K562 (cell line): ENCODE measurements around the gene KCTD6. TPM values are rescaled to one million over a fixed set of nuclear protein-coding genes. Genes with fewer than 3 reads are reported as not detected.

Experiments used
- ATAC-seq: fragments of 200-7000 bp; cut with Tn5 transposase; 3 replicates; pipeline ENCODE4 v1.9.1; 2020; ENCODE audit warnings: moderate library complexity
- BruUV-seq: library from RNA; stranded (reverse); fragments of 400-500 nt; replicated peaks from 2 replicates; lab custom pipeline; 2021; lab: Mats Ljungman, UMichigan
- CTCF ChIA-PET: fragments of 300-600 bp; formaldehyde crosslinking; extraction: SDS; loops from one replicate; lab custom pipeline; 2021; ENCODE audit warnings: low intra/inter-chr PET ratio; lab: Yijun Ruan, JAX
- POLR2A ChIA-PET: fragments of 300-600, 350-650 bp; sonication (Branson Sonifier 250); formaldehyde crosslinking; extraction: SDS; loops from one replicate; lab custom pipeline; 2021; ENCODE audit warnings: antibody characterized with exemption, inconsistent platforms; lab: Yijun Ruan, JAX
- DNase-seq, 4 experiments: peaks; one replicate each; pipeline versions ENCODE4 v3.0.0 to v3.0.0-alpha.2; 2011 to 2018; ENCODE audit warnings: low spot score in 3 of 4, mixed read lengths in 3 of 4; ENCODE audit errors: extremely low read depth in 1 of 4
- FAIRE-seq: peaks from 2 replicates; lab custom pipeline; 2011; peaks lifted over from hg19 to GRCh38; lab: Jason Lieb, UNC
- H2AFZ ChIP-seq: 2 replicates; pipeline ENCODE4 v1.6.0; 2011; ENCODE audit warnings: low read depth, low read length, control low read depth, inconsistent platforms
- H3K27ac ChIP-seq: fragments of 200-600 bp; 3 replicates; pipeline ENCODE4 v1.8.0; 2011; ENCODE audit warnings: low read depth, mild to moderate bottlenecking, control low read depth, inconsistent platforms, low read length, moderate library complexity, mixed read lengths; ENCODE audit errors: extremely low read depth
- H3K27me3 ChIP-seq, 2 experiments: fragments of 300-600 bp in 1 of 2; 2 replicates in 1 of 2; 3 replicates in 1 of 2; pipeline versions ENCODE4 v1.6.0 to v1.8.0; 2011; ENCODE audit warnings: inconsistent platforms in 2 of 2, low read length in 2 of 2, mild to moderate bottlenecking in 1 of 2, mixed read lengths in 1 of 2, moderate library complexity in 1 of 2; ENCODE audit not compliant: control insufficient read depth in 2 of 2, insufficient read depth in 2 of 2
- H3K36me3 ChIP-seq: fragments of 300-600 bp; 3 replicates; pipeline ENCODE4 v1.8.0; 2011; ENCODE audit warnings: mild to moderate bottlenecking, low read length, inconsistent platforms; ENCODE audit not compliant: control insufficient read depth, insufficient read depth
- H3K4me1 ChIP-seq, 2 experiments: fragments of 200-600 bp in 1 of 2; replicated peaks in 1 of 2; 2 replicates in 1 of 2; 3 replicates in 1 of 2; pipeline versions ENCODE4 v1.5.1 to v1.8.0; 2011; ENCODE audit warnings: inconsistent platforms in 2 of 2, low read length in 2 of 2, mild to moderate bottlenecking in 1 of 2, mixed read lengths in 1 of 2, moderate library complexity in 1 of 2; ENCODE audit not compliant: control insufficient read depth in 2 of 2, insufficient read depth in 2 of 2
- H3K4me2 ChIP-seq: 2 replicates; pipeline ENCODE4 v1.6.1; 2011; ENCODE audit warnings: low read length, control low read depth, inconsistent platforms, mixed read lengths; ENCODE audit not compliant: insufficient read depth
- H3K4me3 ChIP-seq: fragments of 200-600 bp; sonication (generic), shearing (Covaris generic); 2 replicates; pipeline ENCODE4 v1.5.1; 2016; ENCODE audit warnings: control low read depth, inconsistent platforms
- H3K79me2 ChIP-seq: fragments of 200-600 bp; 3 replicates; pipeline ENCODE4 v1.8.0; 2011; ENCODE audit warnings: low read length, inconsistent platforms; ENCODE audit not compliant: control insufficient read depth, insufficient read depth
- H3K9ac ChIP-seq, 2 experiments: 2 replicates each; pipeline versions ENCODE4 v1.6.0 to v1.6.1; 2011; ENCODE audit warnings: low read depth in 2 of 2, low read length in 2 of 2, control low read depth in 1 of 2, inconsistent platforms in 1 of 2, mild to moderate bottlenecking in 1 of 2, mixed read lengths in 1 of 2; ENCODE audit not compliant: insufficient read depth in 1 of 2
- H3K9me1 ChIP-seq: one replicate; pipeline ENCODE4 v1.6.0; 2011; ENCODE audit warnings: inconsistent platforms, mild to moderate bottlenecking, low read length, moderate library complexity; ENCODE audit not compliant: control insufficient read depth, insufficient read depth
- H3K9me3 ChIP-seq: replicated peaks from 2 replicates; pipeline ENCODE4 v1.5.1; 2011; ENCODE audit warnings: low read depth, low read length, inconsistent platforms; ENCODE audit not compliant: control insufficient read depth, insufficient read depth
- H4K20me1 ChIP-seq: replicated peaks from 2 replicates; pipeline ENCODE4 v1.6.1; 2011; ENCODE audit warnings: low read length, inconsistent platforms, mixed read lengths; ENCODE audit not compliant: control insufficient read depth, insufficient read depth
- BCL6 ChIP-seq: fragments of 250-450 bp; sonication (Bioruptor Pico); IDR thresholded peaks from 2 replicates; pipeline ENCODE4 v1.4.0; 2020
- BRD4 ChIP-seq: fragments of 200-600 bp; sonication (generic); IDR thresholded peaks from 2 replicates; pipeline ENCODE4 v1.6.1; 2017; ENCODE audit warnings: inconsistent platforms
- CBFB ChIP-seq: sonication (generic); formaldehyde crosslinking; IDR thresholded peaks from 2 replicates; pipeline ENCODE4 v1.4.0; 2020; ENCODE audit warnings: mild to moderate bottlenecking, missing genetic modification reagents
- HMG20B ChIP-seq: fragments of 250-450 bp; sonication (Bioruptor Pico); IDR thresholded peaks from 2 replicates; pipeline ENCODE4 v1.5.0; 2021; ENCODE audit warnings: mild to moderate bottlenecking
- HMGXB4 ChIP-seq: sonication (generic); formaldehyde crosslinking; IDR thresholded peaks from 2 replicates; pipeline ENCODE4 v1.8.1; 2023; ENCODE audit warnings: mild to moderate bottlenecking, missing genetic modification reagents
- KDM5B ChIP-seq: fragments of 200-600 bp; sonication (generic); IDR thresholded peaks from 2 replicates; pipeline ENCODE4 v1.6.1; 2012; ENCODE audit warnings: low read depth, mild to moderate bottlenecking, moderate library complexity, low read length, control low read depth, inconsistent platforms; ENCODE audit not compliant: insufficient replicate concordance
- KHSRP ChIP-seq: fragments of 450-650 bp; IDR thresholded peaks from 2 replicates; pipeline ENCODE4 v1.6.1; 2017
- LARP7 ChIP-seq: fragments of 450-650 bp; IDR thresholded peaks from 2 replicates; pipeline ENCODE4 v1.6.1; 2016
- LCOR ChIP-seq: sonication (generic); formaldehyde crosslinking; IDR thresholded peaks from 2 replicates; pipeline ENCODE4 v1.8.0; 2022; ENCODE audit warnings: mild to moderate bottlenecking, missing genetic modification reagents
- NR2C2 ChIP-seq, 2 experiments: fragments of 200-800 bp in 1 of 2; sonication (Bioruptor generic) in 1 of 2; sonication (generic) in 1 of 2; formaldehyde crosslinking in 1 of 2; IDR thresholded peaks; 2 replicates each; pipeline versions ENCODE4 v1.6.1 to v1.8.0; 2016 to 2022; ENCODE audit warnings: mild to moderate bottlenecking in 1 of 2, missing compliant biosample characterization in 1 of 2, missing genetic modification characterization in 1 of 2, missing genetic modification reagents in 1 of 2
- PML ChIP-seq: IDR thresholded peaks from 2 replicates; pipeline ENCODE4 v1.6.1; 2012; ENCODE audit warnings: low read length, inconsistent platforms
- SIN3B ChIP-seq: fragments of 450-650 bp; IDR thresholded peaks from 2 replicates; pipeline ENCODE4 v1.6.1; 2017; ENCODE audit warnings: low read depth, mild to moderate bottlenecking, moderate library complexity
- ZBTB9 ChIP-seq: fragments of 450-650 bp; formaldehyde crosslinking; IDR thresholded peaks from 2 replicates; pipeline ENCODE4 v1.4.0; 2020; ENCODE audit warnings: mild to moderate bottlenecking, moderate library complexity
- ZNF263 ChIP-seq: sonication (generic); formaldehyde crosslinking; IDR thresholded peaks from 2 replicates; pipeline ENCODE4 v1.8.0; 2022; ENCODE audit warnings: mild to moderate bottlenecking, missing genetic modification reagents, borderline replicate concordance
- ZNF354B ChIP-seq: fragments of 250-450 bp; sonication (Bioruptor Pico); IDR thresholded peaks from 2 replicates; pipeline ENCODE4 v1.4.0; 2020
- WGBS: fragments of 100-300 bp; shearing (Covaris generic); methylation state at CpG from one replicate; pipeline ENCODE4 v1.1.6; 2016; ENCODE audit warnings: low coverage, mixed read lengths; ENCODE audit not compliant: insufficient coverage; ENCODE audit errors: missing lambda C conversion rate; 5-methylcytosine and 5-hydroxymethylcytosine counted together
- in situ Hi-C: fragments of 300-500 bp; cut with MboI; formaldehyde crosslinking; loops from 4 replicates; pipeline ENCODE4 v1.15.0; 2018; ENCODE audit warnings: inconsistent platforms, mixed read lengths
- intact Hi-C: fragments of 100-400 bp; cut with micrococcal nuclease; formaldehyde crosslinking; loops from 2 replicates; pipeline ENCODE4 v1.14.2; 2022
- polyA plus RNA-seq, 8 experiments: library from polyadenylated mRNA; depleted of rRNA in 4 of 8; stranded (reverse) in 5 of 8; unstranded in 3 of 8; fragments of >200 nt; fragmentation: Nextera tagmentation in 2 of 8; fragmentation: Illumina TruSeq in 1 of 8; extraction: Ambion mirVana in 2 of 8; extraction: Trizol in 1 of 8; gene quantifications; 2 replicates each; pipeline versions ENCODE4 v1.2.1 to v1.2.3, GENCODE V29; 2011 to 2014; ENCODE audit warnings: inconsistent platforms in 1 of 8, missing spikeins in 1 of 8
- total RNA-seq, 7 experiments: library from RNA; depleted of rRNA in 6 of 7; stranded (reverse); fragments of >200 nt in 6 of 7; fragmentation: Illumina TruSeq in 2 of 7; extraction: Trizol in 2 of 7; gene quantifications; 2 replicates each; pipeline versions ENCODE4 v1.2.1 to v1.2.3, GENCODE V29; 2011 to 2021; ENCODE audit warnings: low replicate concordance in 1 of 7

Gene KCTD6
- total and polyA plus RNA-seq, 9 of the 15 experiments (the other 6 are each of a cell fraction or from before 2014, with no cell fraction given): 2.1 to 5.9 (median 4.5) TPM

GRCh38 chr3:58524326-58524888, 32.5 kb downstream of the KCTD6 start:
- Histone ChIP-seq H3K27ac (no peak overlapping the region), H3K9me3 (no peaks in the 10 kb centered on the region), H4K20me1 (no peaks in the 10 kb centered on the region), H3K9ac (0 out of 4 replicates have a peak overlapping the region, but pooled peaks of 1 of the 2 experiments have one; percentile 13), H3K27me3 (0 out of 5 replicates have a peak, but pooled peaks cover 0 to 2% of the 10 kb centered on the region in 2 experiments), H3K4me3 (no peak overlapping the region), H3K4me1 (peaks cover 15 to 25% of the 10 kb centered on the region in 2 experiments; a peak in 4 of 5 replicates), H3K9me1 (no peaks in the 10 kb centered on the region), H2AFZ (no peak overlapping the region), H3K36me3 (no peaks in the 10 kb centered on the region), H3K79me2 (no peaks in the 10 kb centered on the region), H3K4me2 (no peak overlapping the region)
- 48% methylated on average over 9 of the region's 11 CpGs for WGBS
- ChIA-PET CTCF (no interaction called here), POLR2A (no interaction called here)
- BruUV-seq: no TSS peak
- FAIRE-seq: no peak
- no peak for ATAC-seq
- DNase-seq: no peak
- intact Hi-C loops (no loop called here), in situ Hi-C loops (no loop called here)
- no peak for TF ChIP-seq LCOR
- no peak for TF ChIP-seq LARP7
- TF ChIP-seq PML: no peak
- no peak for TF ChIP-seq BCL6
- no peak for TF ChIP-seq CBFB (CRISPR knock-in tag)
- no peak for TF ChIP-seq ZNF263 (CRISPR knock-in tag)
- no peak for TF ChIP-seq HMGXB4
- TF ChIP-seq HMG20B (CRISPR knock-in tag): no peak
- no peak for TF ChIP-seq ZNF354B (CRISPR knock-in tag)
- TF ChIP-seq KHSRP: no peak
- no peak for TF ChIP-seq ZBTB9
- TF ChIP-seq SIN3B: no peak
- no peak for TF ChIP-seq BRD4
- TF ChIP-seq NR2C2 (CRISPR knock-in tag; IDR thresholded peaks at IDR 0.05): no peak
- no peak for TF ChIP-seq NR2C2 (tag; IDR thresholded peaks at IDR 0.05)
- no peak for TF ChIP-seq KDM5B
